HepG2 (cell line): Measurements from ENCODE around the gene CAND2. TPM values are rescaled to one million over a fixed set of nuclear protein-coding genes. Genes with fewer than 3 reads are reported as not detected.

Experiments used
- AHR ChIP-seq: IDR thresholded peaks from 2 replicates; pipeline ENCODE4 v1.6.1; 2018; ENCODE audit warnings: missing genetic modification reagents, missing compliant biosample characterization
- ASH2L ChIP-seq: fragments of 300-600, 200-600 bp; sonication (generic); IDR thresholded peaks from 2 replicates; pipeline ENCODE4 v1.7.0; 2017; ENCODE audit warnings: low read depth, mild to moderate bottlenecking, moderate library complexity, mixed read lengths, low read length; ENCODE audit not compliant: insufficient read length
- GATA4 ChIP-seq: sonication (generic); IDR thresholded peaks from 2 replicates; pipeline ENCODE4 v1.6.1; 2016; ENCODE audit warnings: antibody characterized with exemption, low read depth, borderline replicate concordance
- HNRNPL ChIP-seq: fragments of 200-400 bp; formaldehyde crosslinking; IDR thresholded peaks from 2 replicates; pipeline ENCODE4 v1.6.1; 2017; ENCODE audit warnings: mild to moderate bottlenecking, low read depth, low read length
- MYNN ChIP-seq: sonication (generic); formaldehyde crosslinking; IDR thresholded peaks from 2 replicates; pipeline ENCODE4 v1.4.0; 2020; ENCODE audit warnings: mild to moderate bottlenecking, low read depth, missing genetic modification reagents
- NFATC3 ChIP-seq: sonication (generic); formaldehyde crosslinking; IDR thresholded peaks from 2 replicates; pipeline ENCODE4 v1.5.1; 2020; ENCODE audit warnings: mild to moderate bottlenecking, missing genetic modification reagents
- NFIB ChIP-seq: sonication (generic); formaldehyde crosslinking; IDR thresholded peaks from 2 replicates; pipeline ENCODE4 v1.9.0; 2021; ENCODE audit warnings: missing genetic modification reagents, mild to moderate bottlenecking, borderline replicate concordance
- NFKB2 ChIP-seq: sonication (generic); formaldehyde crosslinking; IDR thresholded peaks from 2 replicates; pipeline ENCODE4 v1.4.0; 2020; ENCODE audit warnings: missing genetic modification reagents, borderline replicate concordance
- PAX8 ChIP-seq: sonication (generic); formaldehyde crosslinking; IDR thresholded peaks from 2 replicates; pipeline ENCODE4 v1.8.0; 2022; ENCODE audit warnings: mild to moderate bottlenecking, missing genetic modification reagents, borderline replicate concordance
- SAP130 ChIP-seq: IDR thresholded peaks from 2 replicates; pipeline ENCODE4 v1.6.1; 2016; ENCODE audit warnings: low read depth
- SMYD3 ChIP-seq: sonication (generic); formaldehyde crosslinking; IDR thresholded peaks from 2 replicates; pipeline ENCODE4 v1.8.1; 2023; ENCODE audit warnings: mild to moderate bottlenecking, missing genetic modification reagents
- SP5 ChIP-seq: IDR thresholded peaks from 2 replicates; pipeline ENCODE4 v1.6.1; 2016; ENCODE audit warnings: low read depth, borderline replicate concordance
- ZBTB42 ChIP-seq: sonication (generic); formaldehyde crosslinking; IDR thresholded peaks from 2 replicates; pipeline ENCODE4 v1.5.0; 2020; ENCODE audit warnings: mild to moderate bottlenecking, missing genetic modification reagents
- ZMYM2 ChIP-seq: sonication (generic); formaldehyde crosslinking; IDR thresholded peaks from 2 replicates; pipeline ENCODE4 v1.8.0; 2022; ENCODE audit warnings: mild to moderate bottlenecking, missing genetic modification reagents
- ZNF564 ChIP-seq: sonication (generic); formaldehyde crosslinking; IDR thresholded peaks from 2 replicates; pipeline ENCODE4 v1.8.1; 2023; ENCODE audit warnings: mild to moderate bottlenecking, missing genetic modification reagents
- ZNF598 ChIP-seq: sonication (generic); formaldehyde crosslinking; IDR thresholded peaks from 2 replicates; pipeline ENCODE4 v1.5.1; 2020; ENCODE audit warnings: mild to moderate bottlenecking, missing genetic modification reagents, borderline replicate concordance
- polyA plus RNA-seq, 8 experiments: library from polyadenylated mRNA; depleted of rRNA in 3 of 8; stranded (reverse) in 7 of 8; unstranded in 1 of 8; fragments of >200 nt; fragmentation: Illumina TruSeq in 4 of 8; extraction: Trizol in 4 of 8; gene quantifications; 2 replicates each; pipeline versions ENCODE4 v1.2.1 to v1.2.3, GENCODE V29; 2011 to 2016; ENCODE audit warnings: low read depth in 4 of 8, missing spikeins in 1 of 8, mixed read lengths in 1 of 8; ENCODE audit not compliant: insufficient read depth in 1 of 8
- total RNA-seq, 5 experiments: library from RNA; depleted of rRNA; stranded (reverse); fragments of >200 nt; fragmentation: Illumina TruSeq; extraction: Trizol; gene quantifications; 2 replicates each; pipeline ENCODE4 v1.2.3, GENCODE V29; 2016; ENCODE audit warnings: low read depth in 1 of 5
- TF ChIP-seq, protein P1 (sequence below): sonication (generic); formaldehyde crosslinking; IDR thresholded peaks from 2 replicates; pipeline ENCODE4 v1.4.0; 2020; ENCODE audit warnings: missing genetic modification reagents, borderline replicate concordance
- TF ChIP-seq, protein P2 (sequence below): sonication (generic); formaldehyde crosslinking; IDR thresholded peaks from 2 replicates; pipeline ENCODE4 v1.9.0; 2022; ENCODE audit warnings: missing genetic modification reagents, mild to moderate bottlenecking, borderline replicate concordance
- TF ChIP-seq, protein P3 (sequence below): sonication (generic); formaldehyde crosslinking; IDR thresholded peaks from 2 replicates; pipeline ENCODE4 v1.5.0; 2020; ENCODE audit warnings: missing genetic modification reagents, mild to moderate bottlenecking, borderline replicate concordance
- TF ChIP-seq, protein P4 (sequence below): sonication (generic); formaldehyde crosslinking; IDR thresholded peaks from 2 replicates; pipeline ENCODE4 v1.5.1; 2020; ENCODE audit warnings: mild to moderate bottlenecking, missing genetic modification reagents, moderate library complexity

CAND2 gene
- total and polyA plus RNA-seq, 2 of the 13 experiments (the other 11 are each of a cell fraction or from before 2014, with no cell fraction given), result 0.01 TPM; not detected in 1

DNA sequence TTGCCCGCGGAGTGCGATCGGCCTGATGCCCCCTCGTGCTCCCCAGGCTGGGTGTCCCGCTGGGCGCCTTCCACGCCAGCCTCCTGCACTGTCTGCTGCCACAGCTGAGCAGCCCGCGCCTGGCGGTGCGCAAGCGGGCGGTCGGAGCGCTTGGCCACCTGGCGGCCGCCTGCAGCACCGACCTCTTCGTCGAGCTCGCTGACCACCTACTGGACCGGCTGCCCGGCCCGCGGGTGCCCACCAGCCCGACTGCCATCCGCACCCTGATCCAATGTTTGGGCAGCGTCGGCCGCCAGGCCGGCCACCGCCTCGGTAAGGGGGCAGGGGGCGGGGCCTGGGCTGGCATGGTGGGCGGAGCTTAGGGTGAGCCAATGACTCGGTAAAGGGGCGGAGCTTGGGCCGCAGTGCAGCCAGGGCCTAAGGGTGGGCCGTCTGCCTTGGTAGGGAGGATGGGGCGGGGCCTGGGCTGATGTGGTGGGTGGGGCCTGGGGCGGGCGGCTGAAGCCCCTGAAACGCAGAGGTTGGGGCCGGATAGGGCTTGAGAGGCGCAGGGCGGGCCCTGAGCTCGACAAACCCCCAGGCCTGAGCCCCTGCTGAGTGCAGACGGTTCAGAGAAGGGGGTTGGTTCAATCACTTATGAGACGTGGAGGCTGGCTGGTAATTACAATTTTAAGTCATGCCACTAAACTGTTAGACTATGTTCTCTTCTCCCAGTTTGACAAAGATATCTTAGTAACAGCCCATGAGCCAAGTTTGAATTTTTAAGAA lies 13.7 kb downstream of the CAND2 start (continued):
- TF ChIP-seq, protein P1, sequence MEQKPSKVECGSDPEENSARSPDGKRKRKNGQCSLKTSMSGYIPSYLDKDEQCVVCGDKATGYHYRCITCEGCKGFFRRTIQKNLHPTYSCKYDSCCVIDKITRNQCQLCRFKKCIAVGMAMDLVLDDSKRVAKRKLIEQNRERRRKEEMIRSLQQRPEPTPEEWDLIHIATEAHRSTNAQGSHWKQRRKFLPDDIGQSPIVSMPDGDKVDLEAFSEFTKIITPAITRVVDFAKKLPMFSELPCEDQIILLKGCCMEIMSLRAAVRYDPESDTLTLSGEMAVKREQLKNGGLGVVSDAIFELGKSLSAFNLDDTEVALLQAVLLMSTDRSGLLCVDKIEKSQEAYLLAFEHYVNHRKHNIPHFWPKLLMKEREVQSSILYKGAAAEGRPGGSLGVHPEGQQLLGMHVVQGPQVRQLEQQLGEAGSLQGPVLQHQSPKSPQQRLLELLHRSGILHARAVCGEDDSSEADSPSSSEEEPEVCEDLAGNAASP (CRISPR knock-in tag), result no peak; the same call in 1 of the 2 replicates
- TF ChIP-seq PAX8 (CRISPR knock-in tag), result no peak
- TF ChIP-seq, protein P2, sequence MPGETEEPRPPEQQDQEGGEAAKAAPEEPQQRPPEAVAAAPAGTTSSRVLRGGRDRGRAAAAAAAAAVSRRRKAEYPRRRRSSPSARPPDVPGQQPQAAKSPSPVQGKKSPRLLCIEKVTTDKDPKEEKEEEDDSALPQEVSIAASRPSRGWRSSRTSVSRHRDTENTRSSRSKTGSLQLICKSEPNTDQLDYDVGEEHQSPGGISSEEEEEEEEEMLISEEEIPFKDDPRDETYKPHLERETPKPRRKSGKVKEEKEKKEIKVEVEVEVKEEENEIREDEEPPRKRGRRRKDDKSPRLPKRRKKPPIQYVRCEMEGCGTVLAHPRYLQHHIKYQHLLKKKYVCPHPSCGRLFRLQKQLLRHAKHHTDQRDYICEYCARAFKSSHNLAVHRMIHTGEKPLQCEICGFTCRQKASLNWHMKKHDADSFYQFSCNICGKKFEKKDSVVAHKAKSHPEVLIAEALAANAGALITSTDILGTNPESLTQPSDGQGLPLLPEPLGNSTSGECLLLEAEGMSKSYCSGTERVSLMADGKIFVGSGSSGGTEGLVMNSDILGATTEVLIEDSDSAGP (CRISPR knock-in tag), result peak; percentile 79
- no peak for TF ChIP-seq SP5 (CRISPR knock-in tag)
- TF ChIP-seq GATA4, result no peak
- TF ChIP-seq, protein P3, sequence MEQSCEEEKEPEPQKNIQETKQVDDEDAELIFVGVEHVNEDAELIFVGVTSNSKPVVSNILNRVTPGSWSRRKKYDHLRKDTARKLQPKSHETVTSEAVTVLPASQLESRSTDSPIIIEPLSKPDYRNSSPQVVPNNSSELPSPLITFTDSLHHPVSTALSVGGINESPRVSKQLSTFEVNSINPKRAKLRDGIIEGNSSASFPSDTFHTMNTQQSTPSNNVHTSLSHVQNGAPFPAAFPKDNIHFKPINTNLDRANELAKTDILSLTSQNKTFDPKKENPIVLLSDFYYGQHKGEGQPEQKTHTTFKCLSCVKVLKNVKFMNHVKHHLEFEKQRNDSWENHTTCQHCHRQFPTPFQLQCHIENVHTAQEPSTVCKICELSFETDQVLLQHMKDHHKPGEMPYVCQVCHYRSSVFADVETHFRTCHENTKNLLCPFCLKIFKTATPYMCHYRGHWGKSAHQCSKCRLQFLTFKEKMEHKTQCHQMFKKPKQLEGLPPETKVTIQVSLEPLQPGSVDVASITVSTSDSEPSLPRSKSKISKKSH (CRISPR knock-in tag), result peak; percentile 54; the same call in 1 of the 2 replicates
- peak; percentile 62 for TF ChIP-seq SAP130 (CRISPR knock-in tag)
- TF ChIP-seq ZNF564, result no peak
- TF ChIP-seq MYNN, result no peak
- TF ChIP-seq AHR (CRISPR knock-in tag), result 0 out of 2 replicates have a peak, but pooled peaks have one; percentile 32
- no peak for TF ChIP-seq NFATC3 (CRISPR knock-in tag)
- TF ChIP-seq ZMYM2 (CRISPR knock-in tag), result no peak
- TF ChIP-seq, protein P4, sequence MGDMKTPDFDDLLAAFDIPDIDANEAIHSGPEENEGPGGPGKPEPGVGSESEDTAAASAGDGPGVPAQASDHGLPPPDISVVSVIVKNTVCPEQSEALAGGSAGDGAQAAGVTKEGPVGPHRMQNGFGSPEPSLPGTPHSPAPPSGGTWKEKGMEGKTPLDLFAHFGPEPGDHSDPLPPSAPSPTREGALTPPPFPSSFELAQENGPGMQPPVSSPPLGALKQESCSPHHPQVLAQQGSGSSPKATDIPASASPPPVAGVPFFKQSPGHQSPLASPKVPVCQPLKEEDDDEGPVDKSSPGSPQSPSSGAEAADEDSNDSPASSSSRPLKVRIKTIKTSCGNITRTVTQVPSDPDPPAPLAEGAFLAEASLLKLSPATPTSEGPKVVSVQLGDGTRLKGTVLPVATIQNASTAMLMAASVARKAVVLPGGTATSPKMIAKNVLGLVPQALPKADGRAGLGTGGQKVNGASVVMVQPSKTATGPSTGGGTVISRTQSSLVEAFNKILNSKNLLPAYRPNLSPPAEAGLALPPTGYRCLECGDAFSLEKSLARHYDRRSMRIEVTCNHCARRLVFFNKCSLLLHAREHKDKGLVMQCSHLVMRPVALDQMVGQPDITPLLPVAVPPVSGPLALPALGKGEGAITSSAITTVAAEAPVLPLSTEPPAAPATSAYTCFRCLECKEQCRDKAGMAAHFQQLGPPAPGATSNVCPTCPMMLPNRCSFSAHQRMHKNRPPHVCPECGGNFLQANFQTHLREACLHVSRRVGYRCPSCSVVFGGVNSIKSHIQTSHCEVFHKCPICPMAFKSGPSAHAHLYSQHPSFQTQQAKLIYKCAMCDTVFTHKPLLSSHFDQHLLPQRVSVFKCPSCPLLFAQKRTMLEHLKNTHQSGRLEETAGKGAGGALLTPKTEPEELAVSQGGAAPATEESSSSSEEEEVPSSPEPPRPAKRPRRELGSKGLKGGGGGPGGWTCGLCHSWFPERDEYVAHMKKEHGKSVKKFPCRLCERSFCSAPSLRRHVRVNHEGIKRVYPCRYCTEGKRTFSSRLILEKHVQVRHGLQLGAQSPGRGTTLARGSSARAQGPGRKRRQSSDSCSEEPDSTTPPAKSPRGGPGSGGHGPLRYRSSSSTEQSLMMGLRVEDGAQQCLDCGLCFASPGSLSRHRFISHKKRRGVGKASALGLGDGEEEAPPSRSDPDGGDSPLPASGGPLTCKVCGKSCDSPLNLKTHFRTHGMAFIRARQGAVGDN (CRISPR knock-in tag), result peak; percentile 91
- TF ChIP-seq NFIB (CRISPR knock-in tag), result no peak
- peak; percentile 86; the same call in 1 of the 2 replicates for TF ChIP-seq ZNF598 (CRISPR knock-in tag)
- no peak; the same call in 1 of the 2 replicates for TF ChIP-seq NFKB2
- TF ChIP-seq SMYD3, result no peak
- TF ChIP-seq HNRNPL, result peak; percentile 99
- no peak for TF ChIP-seq ASH2L
- 0 out of 2 replicates have a peak, but pooled peaks have one; percentile 28 for TF ChIP-seq ZBTB42 (CRISPR knock-in tag)
